HFFc6 (cell line): ENCODE measurements around the gene ARPC2. TPM values are rescaled to one million over a fixed set of nuclear protein-coding genes. Genes with fewer than 3 reads are reported as not detected.

Experiments
- DNase-seq: peaks from one replicate; pipeline ENCODE4 v3.0.0-alpha.2; 2018
- H3K27ac Mint-ChIP-seq: 2 replicates; pipeline ENCODE4 v1.8.0; 2020; ENCODE audit warnings: mild to moderate bottlenecking, mixed read lengths
- H3K27me3 Mint-ChIP-seq: 2 replicates; pipeline ENCODE4 v1.8.0; 2021; ENCODE audit warnings: mild to moderate bottlenecking, moderate library complexity, mixed read lengths; ENCODE audit not compliant: insufficient read depth
- H3K36me3 Mint-ChIP-seq: 2 replicates; pipeline ENCODE4 v1.8.0; 2021; ENCODE audit warnings: low read depth, mixed read lengths
- H3K4me1 Mint-ChIP-seq: 2 replicates; pipeline ENCODE4 v1.8.0; 2020; ENCODE audit warnings: low read depth, mixed read lengths
- H3K4me3 Mint-ChIP-seq: 2 replicates; pipeline ENCODE4 v1.8.0; 2020; ENCODE audit warnings: mild to moderate bottlenecking, moderate library complexity, mixed read lengths
- H3K9me3 Mint-ChIP-seq: 2 replicates; pipeline ENCODE4 v1.8.0; 2020; ENCODE audit warnings: mild to moderate bottlenecking, mixed read lengths
- CTCF ChIP-seq: fragments of 200-600 bp; sonication (generic); IDR thresholded peaks from 2 replicates; pipeline ENCODE4 v1.5.0; 2021; ENCODE audit warnings: antibody characterized with exemption, mild to moderate bottlenecking
- total RNA-seq, 6 experiments: library from RNA; stranded (reverse); fragmentation: NEBNext Ultra II Directional; extraction: Animal tissue kit (Norgen Biotek cat#: 25700); gene quantifications; 2 replicates in 1 of 6; 3 replicates in 5 of 6; pipeline ENCODE4 v1.2.3, GENCODE V29; 2021

ARPC2 gene
- total RNA-seq, 6 experiments from 2014 or later: 458 to 516 (median 500) TPM

- Mint-ChIP-seq H3K27me3 (peaks cover 5% of the 10 kb centered on the region), H3K27ac (peak overlapping the region; percentile 79), H3K4me3 (peak overlapping the region; percentile 90), H3K4me1 (peaks cover 73% of the 10 kb centered on the region), H3K9me3 (no peaks in the 10 kb centered on the region), H3K36me3 (peaks cover 16% of the 10 kb centered on the region)
- DNase-seq: no peak
- no peak for TF ChIP-seq CTCF
Measured at GRCh38 chr2:218289639-218290315, 72.8 kb downstream of the ARPC2 start.

- H3K27me3 Mint-ChIP-seq: peaks cover 5% of the 10 kb centered on the region
- no peaks in the 10 kb centered on the region for H3K9me3 Mint-ChIP-seq
- peaks cover 65% of the 10 kb centered on the region for H3K4me1 Mint-ChIP-seq
- TF ChIP-seq CTCF: no peak
- peak overlapping the region; percentile 90 for H3K4me3 Mint-ChIP-seq
- peaks cover 16% of the 10 kb centered on the region for H3K36me3 Mint-ChIP-seq
- H3K27ac Mint-ChIP-seq: peak overlapping the region; percentile 79
- no peak for DNase-seq
Measured at GRCh38 chr2:218290316-218291261, 73.6 kb downstream of the ARPC2 start.

GRCh38 chr2:218291318-218292047 is 74.5 kb downstream of the ARPC2 start:
- peaks cover 62% of the 10 kb centered on the region for H3K4me1 Mint-ChIP-seq
- peaks cover 16% of the 10 kb centered on the region for H3K36me3 Mint-ChIP-seq
- no peak for TF ChIP-seq CTCF
- peaks cover 5% of the 10 kb centered on the region for H3K27me3 Mint-ChIP-seq
- peak overlapping the region; percentile 90 for H3K4me3 Mint-ChIP-seq
- no peaks in the 10 kb centered on the region for H3K9me3 Mint-ChIP-seq
- peak overlapping the region; percentile 79 for H3K27ac Mint-ChIP-seq
- DNase-seq: peak; percentile 15

- peak within 1 kb of the TSS; percentile 90 for H3K4me3 Mint-ChIP-seq
- H3K27ac Mint-ChIP-seq: peak within 1 kb of the TSS; percentile 79
- peaks cover 16% of the 10 kb centered on the region for H3K36me3 Mint-ChIP-seq
- peaks cover 54% of the 10 kb centered on the region for H3K4me1 Mint-ChIP-seq
- TF ChIP-seq CTCF: peak; percentile 98
- H3K9me3 Mint-ChIP-seq: no peaks in the 10 kb centered on the region
- peak; percentile 35 for DNase-seq
- peaks cover 3% of the 10 kb centered on the region for H3K27me3 Mint-ChIP-seq
Measured at GRCh38 chr2:218292048-218293014, 75.3 kb downstream of the ARPC2 start, which contains the start of gene TMBIM1. Gene TMBIM1, minus strand, starts transcription at chr2:218292503. Its CDS starts 10,362 bp downstream, at chr2:218282141.
